Muscle of back (tissue), 11 donors: ENCODE results near the gene RPS6KA5. TPM values are rescaled to one million over a fixed set of nuclear protein-coding genes. Genes with fewer than 3 reads are reported as not detected.
"Not testable (repeated sequence)": the region's sequence is repeated elsewhere in the genome, so short reads cannot be mapped to it uniquely, and the experiment has no call there.

Experiments used
- DNase-seq, 3 donors: peaks; one replicate each; pipeline versions ENCODE4 v3.0.0 to v3.0.0-alpha.2; 2013
- polyA plus RNA-seq, 10 donors: library from polyadenylated mRNA; unstranded; fragments of 120-200 nt; gene quantifications; one replicate each; pipeline ENCODE4 v1.2.1, GENCODE V29; 2013; ENCODE audit not compliant: insufficient read length in 10 of 10

RPS6KA5 gene
- polyA plus RNA-seq, 10 donors = 5.6 to 9.0 (median 7.4) TPM

GRCh38 chr14:91068642-91069041 lies 8.2 kb upstream of the RPS6KA5 start:
- no peak for DNase-seq

DNA sequence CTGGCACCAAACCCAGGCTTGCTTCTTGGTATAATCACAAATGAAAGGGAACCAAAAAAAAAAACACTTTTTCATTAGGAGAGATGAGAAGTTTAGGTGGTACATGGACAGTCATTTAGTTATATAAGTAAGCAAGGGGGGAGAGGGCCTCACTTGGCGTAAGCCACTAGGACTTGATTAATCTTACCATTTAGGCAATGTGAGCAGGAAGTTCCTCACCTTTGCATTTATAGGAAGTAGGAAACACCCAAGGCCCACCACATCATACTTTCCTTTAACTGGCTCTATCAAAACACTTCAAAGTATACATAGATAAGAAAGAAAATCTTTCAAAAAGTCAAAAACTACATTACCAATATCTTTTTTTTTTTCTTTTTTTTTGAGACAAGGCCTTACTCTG lies 6.7 kb upstream of the RPS6KA5 start:
- DNase-seq = no peak

DNA sequence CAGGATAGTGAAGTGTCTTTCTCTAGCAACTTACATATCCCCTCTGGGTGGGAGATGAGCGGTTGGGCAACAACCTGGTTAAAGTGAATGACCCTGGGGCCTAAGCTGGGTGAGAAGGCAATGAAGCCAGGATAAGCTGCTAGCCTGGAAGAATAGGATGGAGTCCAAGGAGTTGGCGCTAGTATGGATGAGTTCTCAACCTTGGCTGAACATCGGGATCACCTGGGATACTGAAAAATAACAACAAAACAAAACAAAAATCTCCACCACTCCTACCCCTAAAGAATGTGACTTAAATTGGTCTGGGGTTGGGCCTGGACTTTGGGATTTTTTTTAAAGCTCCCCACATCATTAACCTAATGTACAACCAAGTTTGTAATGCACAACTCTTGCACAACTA lies 4.8 kb upstream of the RPS6KA5 start:
- peak; percentile 45 to 87 (median 82) for DNase-seq

DNA sequence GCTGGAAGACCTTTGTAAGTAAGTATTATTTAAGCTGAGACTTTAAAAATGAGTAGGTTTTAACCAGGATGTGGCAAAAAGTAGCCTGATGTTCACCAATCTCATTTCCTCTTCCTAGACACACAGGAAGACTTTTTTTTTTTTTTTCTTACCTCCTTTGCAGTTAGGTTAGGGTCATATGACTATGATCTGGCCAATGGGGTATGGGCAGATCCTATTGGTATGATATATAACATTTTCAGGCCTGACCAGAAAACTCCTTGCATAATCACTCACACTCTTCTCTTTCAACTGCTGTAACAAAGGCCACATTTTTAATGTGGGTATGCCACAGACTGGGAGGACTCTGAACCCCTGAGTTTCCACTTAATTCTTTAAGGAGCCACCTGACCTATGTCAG lies 2.7 kb upstream of the RPS6KA5 start:
- no peak for DNase-seq

GRCh38 chr14:91062600-91062999 lies 2.2 kb upstream of the RPS6KA5 start:
- no peak for DNase-seq

DNA sequence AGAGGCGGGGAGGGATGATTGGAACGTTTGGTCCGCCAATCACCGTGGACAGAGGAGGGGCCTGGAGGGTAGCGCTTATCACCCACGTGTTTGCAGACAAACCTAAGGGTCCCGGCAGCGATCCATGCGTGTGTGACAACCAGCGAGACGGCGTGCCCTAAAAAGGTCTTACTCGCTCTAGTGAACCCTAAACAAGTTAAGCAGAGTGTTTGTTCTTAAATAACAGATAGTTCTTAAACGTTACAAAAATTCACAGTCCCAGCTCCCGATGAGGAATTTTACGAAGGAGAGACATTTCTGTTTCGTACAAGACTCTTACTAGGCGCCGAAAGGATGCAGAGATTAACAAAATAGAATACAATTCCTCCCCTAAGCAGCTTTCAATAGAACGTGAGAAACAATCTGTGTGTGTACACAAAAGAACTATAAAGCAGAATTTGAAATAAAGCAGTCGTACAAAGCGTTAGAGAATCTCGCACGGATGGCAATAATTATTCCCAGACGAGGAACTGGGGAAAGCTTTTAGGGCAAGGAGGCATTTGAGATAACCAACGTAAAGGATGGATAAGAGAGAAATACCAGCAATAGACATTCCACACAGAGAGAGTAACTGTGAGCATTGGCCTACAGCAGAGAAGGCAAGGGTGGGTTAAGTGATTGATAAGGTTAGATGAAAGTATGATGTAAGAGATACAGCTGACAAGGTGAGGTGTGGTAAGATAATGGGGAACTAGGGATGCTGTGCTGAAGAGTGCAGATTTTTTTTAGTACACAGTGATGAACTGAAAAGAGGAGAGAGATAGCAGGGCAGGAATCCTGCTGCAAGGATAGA lies 831 bp upstream of the RPS6KA5 start:
- DNase-seq = no peak

DNA sequence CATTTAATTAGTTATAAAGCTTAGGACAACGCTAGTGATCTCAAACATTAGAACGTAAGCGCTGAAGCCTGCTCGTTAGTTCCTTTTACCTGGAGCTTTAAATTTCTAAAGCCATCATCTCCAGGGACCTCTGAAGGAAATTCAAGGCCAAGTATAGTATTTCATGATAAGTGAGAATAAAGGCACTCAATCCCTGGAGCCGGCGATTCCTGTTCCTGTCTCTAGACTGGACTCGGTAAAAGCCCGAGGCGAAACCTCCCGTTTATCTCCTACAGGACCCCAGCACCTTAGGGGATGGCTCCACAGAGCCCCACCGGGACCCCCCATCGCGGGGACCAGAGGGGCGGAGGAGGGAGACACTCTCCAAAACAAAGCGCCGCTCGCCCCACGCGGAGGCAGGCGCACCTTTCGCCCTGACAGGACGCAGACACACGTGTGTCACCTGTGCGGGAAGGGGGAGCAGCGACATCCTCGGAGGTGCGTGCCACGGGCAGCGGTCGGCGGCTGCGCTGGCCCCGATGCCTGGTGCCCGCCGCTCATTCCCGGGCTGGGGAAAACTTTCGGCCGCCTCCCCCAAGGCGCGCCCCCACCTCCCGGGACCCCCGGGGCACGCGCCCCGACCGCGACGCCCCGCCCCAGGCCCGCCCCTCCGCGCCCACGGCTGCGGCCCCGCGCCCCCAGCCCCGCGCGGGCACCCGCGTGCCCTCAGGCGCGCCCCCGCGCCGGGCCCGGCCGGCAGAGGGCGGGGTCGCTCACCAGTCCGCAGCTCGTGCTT lies 678 bp downstream of the RPS6KA5 start:
- peak; percentile 32 to 67 (median 35) for DNase-seq

GRCh38 chr14:91058042-91058581 lies 2.3 kb downstream of the RPS6KA5 start:
- DNase-seq = no peak

DNA sequence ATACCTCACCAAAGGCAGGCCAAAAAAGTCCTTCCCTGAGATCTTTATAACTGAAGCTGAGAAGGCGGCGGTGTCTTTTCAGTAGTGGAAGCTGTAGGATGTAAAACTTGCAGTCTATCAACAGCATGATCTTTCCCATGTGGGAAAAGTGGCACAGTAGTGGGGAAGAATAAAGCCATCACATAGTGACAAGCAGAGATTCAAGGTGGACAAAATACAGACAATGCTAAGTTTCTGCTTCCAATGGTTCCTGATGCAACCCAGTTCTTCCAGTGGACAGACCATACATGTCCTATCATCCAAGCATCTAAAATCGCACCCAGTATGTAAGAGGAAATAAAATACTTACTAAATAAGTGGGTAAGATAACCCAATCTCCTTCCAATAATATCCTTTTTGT lies 4.1 kb downstream of the RPS6KA5 start:
- DNase-seq = no peak

DNA sequence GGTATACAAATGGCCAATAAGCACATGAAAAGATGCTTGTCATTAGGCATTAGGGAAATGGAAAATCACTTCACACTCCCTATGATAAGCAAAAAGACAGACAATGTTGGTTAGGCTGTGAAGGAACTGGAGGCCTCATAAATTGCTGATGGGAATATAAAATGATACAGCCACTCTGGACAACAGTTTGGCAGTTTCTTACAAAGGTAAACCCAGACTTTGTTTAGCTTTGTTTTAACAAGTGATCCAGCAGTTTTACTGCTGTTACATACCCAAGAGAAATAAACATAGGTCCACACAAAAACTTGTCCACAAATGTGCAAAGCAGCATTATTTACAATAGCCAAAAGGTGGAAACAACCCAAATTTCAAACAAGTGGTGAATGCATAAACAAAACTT lies 5.4 kb downstream of the RPS6KA5 start:
- DNase-seq = no peak

- DNase-seq = no peak
Measured at GRCh38 chr14:91048676-91049075, 11.8 kb downstream of the RPS6KA5 start.

- DNase-seq = no peak
Measured at GRCh38 chr14:91048265-91048664, 12.2 kb downstream of the RPS6KA5 start.

DNA sequence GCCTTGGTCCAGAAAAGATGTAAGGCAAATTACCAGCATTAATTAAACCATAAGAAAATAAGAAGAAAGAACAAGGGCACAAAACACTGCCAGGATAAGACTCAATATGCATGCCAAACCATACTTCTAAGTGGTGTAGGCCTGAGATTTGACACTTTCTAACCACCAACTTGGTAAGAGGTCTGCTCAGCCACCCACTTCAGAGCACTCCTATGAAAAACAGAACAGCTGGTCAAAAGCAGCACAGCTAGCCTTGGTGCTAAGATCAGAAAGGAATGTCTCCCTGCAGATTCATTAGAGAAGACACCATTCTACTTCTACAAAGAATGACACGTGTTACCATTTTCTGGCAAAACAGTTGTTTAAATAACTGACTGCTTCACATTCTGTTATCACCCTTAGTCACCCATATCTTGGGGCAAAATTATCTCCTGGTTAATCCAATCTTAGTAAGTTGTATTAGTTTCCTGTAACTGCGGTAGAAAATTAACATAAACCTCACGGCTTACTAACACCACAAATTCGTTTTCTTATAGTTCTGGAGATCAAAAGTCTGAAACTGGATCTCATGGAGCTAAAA lies 13.2 kb downstream of the RPS6KA5 start:
- no peak for DNase-seq

DNA sequence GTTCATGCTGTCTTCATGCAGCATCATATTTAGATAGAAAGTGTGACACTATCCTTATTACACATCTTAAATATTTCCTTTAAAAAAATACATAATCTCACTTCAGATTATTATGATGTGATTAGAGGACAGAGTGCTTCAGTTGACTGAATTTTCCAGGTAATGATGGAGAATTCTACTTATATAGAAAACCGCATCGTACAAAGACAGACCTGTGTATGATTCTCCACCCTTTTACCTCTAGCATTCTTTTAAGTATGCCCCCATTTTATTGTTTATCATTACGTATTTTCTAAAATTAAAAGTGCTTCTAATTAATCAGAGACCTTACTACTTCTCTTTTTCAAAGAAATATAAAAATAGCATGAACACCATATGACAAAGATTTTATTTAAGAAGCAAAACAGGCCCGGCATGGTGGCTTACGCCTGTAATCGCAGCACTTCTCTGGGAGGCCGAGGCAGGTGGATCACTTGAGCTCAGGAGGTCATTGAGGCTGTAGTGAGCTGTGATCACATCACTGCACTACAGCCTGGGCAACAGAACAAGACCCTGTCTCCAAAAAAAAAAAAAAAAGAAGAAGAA lies 13.9 kb downstream of the RPS6KA5 start:
- DNase-seq = no peak

- DNase-seq = no peak
Measured at GRCh38 chr14:91041450-91041849, 19.0 kb downstream of the RPS6KA5 start.

DNA sequence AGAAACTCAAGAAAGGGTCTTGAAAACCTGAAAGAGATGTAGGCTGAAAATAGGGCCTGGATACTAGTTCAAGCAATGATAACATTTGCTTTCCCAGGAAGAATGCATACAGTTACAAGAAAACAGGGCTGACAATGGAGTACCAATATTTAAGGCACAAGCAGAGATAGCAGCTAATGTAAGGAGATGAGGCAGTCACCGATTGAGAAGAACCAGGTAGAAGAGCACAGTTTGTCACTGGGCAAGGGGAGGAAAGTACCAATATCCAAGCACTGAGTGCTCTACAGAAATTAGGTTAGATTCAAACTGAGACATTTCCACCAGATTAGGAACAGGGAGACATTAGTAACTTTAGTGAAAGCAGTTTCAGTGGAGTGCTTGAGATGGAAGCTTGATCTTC lies 19.9 kb downstream of the RPS6KA5 start:
- DNase-seq = no peak

GRCh38 chr14:91038439-91038838 lies 22.0 kb downstream of the RPS6KA5 start:
- no peak for DNase-seq

- DNase-seq = no peak
Measured at GRCh38 chr14:91036741-91037469, 23.5 kb downstream of the RPS6KA5 start.

DNA sequence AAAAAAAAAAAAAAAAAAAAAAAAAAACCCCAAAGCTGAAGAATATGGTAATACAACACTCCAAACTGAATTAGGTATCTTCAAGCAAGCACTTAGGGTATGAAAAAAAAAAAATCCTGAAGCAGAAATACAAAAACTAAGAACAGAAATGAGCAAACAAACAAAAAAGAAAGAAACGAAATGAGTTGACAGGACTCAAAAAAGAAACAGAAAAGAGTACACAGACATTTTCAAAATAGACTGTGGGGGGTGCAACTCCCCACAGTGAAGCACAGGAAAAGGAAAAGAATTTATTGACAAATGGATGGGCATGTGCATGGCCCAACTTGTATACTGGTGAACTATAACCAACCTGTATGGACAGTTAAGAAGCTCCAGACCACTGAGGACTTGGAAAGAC lies 24.6 kb downstream of the RPS6KA5 start:
- DNase-seq = no peak

GRCh38 chr14:91034379-91034778 lies 26.1 kb downstream of the RPS6KA5 start:
- DNase-seq = not testable (repeated sequence)

DNA sequence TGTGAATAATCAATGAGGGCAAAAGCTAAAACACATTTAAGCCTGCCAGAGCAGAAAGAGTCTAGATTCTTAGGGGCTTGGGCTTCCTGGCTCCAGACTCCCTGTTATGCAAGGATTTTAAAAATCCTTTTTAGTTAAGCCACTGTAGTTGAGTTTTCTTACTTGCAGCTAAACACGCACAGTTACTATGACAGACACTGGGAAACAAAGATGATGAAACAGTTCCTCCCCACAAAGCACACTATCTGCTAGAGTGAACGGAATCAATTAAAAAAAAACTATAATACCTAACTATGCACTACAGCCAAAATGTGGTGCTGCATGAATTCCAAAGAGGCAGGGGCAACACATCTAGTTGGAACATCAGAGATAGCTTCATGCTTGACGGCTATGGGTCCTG lies 28.2 kb downstream of the RPS6KA5 start:
- no peak for DNase-seq
